HEK293 (cell line): ENCODE data around the gene CD69.
"Not testable (repeated sequence)": the region's sequence is repeated elsewhere in the genome, so short reads cannot be mapped to it uniquely, and the experiment has no call there.

Source experiments
- CTCF ChIA-PET: fragments of 350-600 bp; formaldehyde crosslinking; extraction: SDS; loops from one replicate; lab custom pipeline; 2021; ENCODE audit warnings: antibody characterized with exemption; lab: Yijun Ruan, JAX
- POLR2A ChIA-PET: fragments of 300-600 bp; formaldehyde crosslinking; extraction: SDS; loops from one replicate; lab custom pipeline; 2020; ENCODE audit warnings: antibody characterized with exemption, inconsistent platforms; lab: Yijun Ruan, JAX
- H3K27ac ChIP-seq: fragments of 200-500 bp; sonication (Bioruptor generic); 2 replicates; pipeline ENCODE4 v1.5.1; 2014; ENCODE audit warnings: low read depth, low read length, control low read depth, inconsistent platforms; ENCODE audit errors: extremely low read depth
- H3K36me3 ChIP-seq, 2 experiments: fragments of 200-500 bp in 1 of 2; sonication (Bioruptor generic) in 1 of 2; 1 replicate in 1 of 2; 2 replicates in 1 of 2; pipeline ENCODE4 v1.5.1; 2014 to 2017; ENCODE audit warnings: inconsistent platforms in 2 of 2, low read length in 2 of 2; ENCODE audit not compliant: control insufficient read depth in 2 of 2, insufficient read depth in 1 of 2
- H3K4me1 ChIP-seq: fragments of 200-500 bp; sonication (Bioruptor generic); 2 replicates; pipeline ENCODE4 v1.5.1; 2014; ENCODE audit warnings: mild to moderate bottlenecking, low read length, inconsistent platforms; ENCODE audit not compliant: control insufficient read depth, insufficient read depth
- H3K4me3 ChIP-seq: 2 replicates; pipeline ENCODE4 v1.5.1; 2011; ENCODE audit warnings: low read depth, mild to moderate bottlenecking, control low read depth, low read length, moderate library complexity
- H3K9me3 ChIP-seq: fragments of 200-500 bp; sonication (Bioruptor generic); 2 replicates; pipeline ENCODE4 v1.5.1; 2014; ENCODE audit warnings: low read depth, low read length, inconsistent platforms; ENCODE audit not compliant: control insufficient read depth, insufficient read depth
- GFI1B ChIP-seq: fragments of 450-650 bp; formaldehyde crosslinking; IDR thresholded peaks from 2 replicates; pipeline ENCODE4 v1.5.1; 2016; ENCODE audit warnings: missing biosample characterization, missing genetic modification characterization
- GLIS1 ChIP-seq: fragments of 450-650 bp; formaldehyde crosslinking; IDR thresholded peaks from 2 replicates; pipeline ENCODE4 v1.5.1; 2016; ENCODE audit warnings: missing biosample characterization, missing genetic modification characterization
- REPIN1 ChIP-seq: fragments of 450-650 bp; formaldehyde crosslinking; IDR thresholded peaks from 2 replicates; pipeline ENCODE4 v1.5.1; 2017; ENCODE audit warnings: missing biosample characterization, missing genetic modification characterization, low read depth
- ZBTB48 ChIP-seq: fragments of 450-650 bp; formaldehyde crosslinking; IDR thresholded peaks from 2 replicates; pipeline ENCODE4 v1.5.1; 2016; ENCODE audit warnings: missing biosample characterization, missing genetic modification characterization
- ZFP41 ChIP-seq: fragments of 450-650 bp; formaldehyde crosslinking; IDR thresholded peaks from 2 replicates; pipeline ENCODE4 v1.5.1; 2016; ENCODE audit warnings: missing biosample characterization, missing genetic modification characterization, borderline replicate concordance
- ZNF140 ChIP-seq: fragments of 450-650 bp; formaldehyde crosslinking; IDR thresholded peaks from 2 replicates; pipeline ENCODE4 v1.5.1; 2016; ENCODE audit warnings: missing biosample characterization, missing genetic modification characterization
- ZNF221 ChIP-seq: fragments of 450-650 bp; formaldehyde crosslinking; IDR thresholded peaks from 2 replicates; pipeline ENCODE4 v1.5.1; 2017; ENCODE audit warnings: missing biosample characterization, missing genetic modification characterization, borderline replicate concordance
- ZNF23 ChIP-seq: fragments of 450-650 bp; formaldehyde crosslinking; IDR thresholded peaks from 2 replicates; pipeline ENCODE4 v1.5.1; 2016; ENCODE audit warnings: missing biosample characterization, missing genetic modification characterization, borderline replicate concordance
- ZNF239 ChIP-seq: fragments of 450-650 bp; formaldehyde crosslinking; IDR thresholded peaks from 2 replicates; pipeline ENCODE4 v1.5.1; 2016; ENCODE audit warnings: missing biosample characterization, missing genetic modification characterization
- ZNF292 ChIP-seq: fragments of 450-650 bp; formaldehyde crosslinking; IDR thresholded peaks from 2 replicates; pipeline ENCODE4 v1.5.1; 2016; ENCODE audit warnings: low read depth, missing biosample characterization, missing genetic modification characterization, borderline replicate concordance
- ZNF341 ChIP-seq: fragments of 450-650 bp; formaldehyde crosslinking; IDR thresholded peaks from 2 replicates; pipeline ENCODE4; 2016; ENCODE audit warnings: low read depth, missing biosample characterization, missing genetic modification characterization
- ZNF426 ChIP-seq: fragments of 450-650 bp; formaldehyde crosslinking; IDR thresholded peaks from 2 replicates; pipeline ENCODE4 v1.5.1; 2017; ENCODE audit warnings: missing biosample characterization, missing genetic modification characterization, mild to moderate bottlenecking, inconsistent platforms, moderate library complexity
- ZNF449 ChIP-seq: fragments of 450-650 bp; formaldehyde crosslinking; IDR thresholded peaks from 2 replicates; pipeline ENCODE4 v1.5.1; 2017; ENCODE audit warnings: missing biosample characterization, mild to moderate bottlenecking, missing genetic modification characterization, moderate library complexity
- ZNF544 ChIP-seq: fragments of 450-650 bp; formaldehyde crosslinking; IDR thresholded peaks from 2 replicates; pipeline ENCODE4 v1.5.0; 2017; ENCODE audit warnings: missing biosample characterization, missing genetic modification characterization
- ZNF555 ChIP-seq: fragments of 450-650 bp; formaldehyde crosslinking; conservative IDR thresholded peaks from 2 replicates; pipeline ENCODE4 v1.5.1; 2017; ENCODE audit warnings: missing biosample characterization, mild to moderate bottlenecking, missing genetic modification characterization, inconsistent platforms
- ZNF677 ChIP-seq: fragments of 450-650 bp; IDR thresholded peaks from 2 replicates; pipeline ENCODE4 v1.5.0; 2018; ENCODE audit warnings: missing biosample characterization, mild to moderate bottlenecking, missing genetic modification characterization, moderate library complexity
- ZNF837 ChIP-seq: fragments of 450-650 bp; formaldehyde crosslinking; IDR thresholded peaks from 2 replicates; pipeline ENCODE4 v1.5.1; 2016; ENCODE audit warnings: missing biosample characterization, missing genetic modification characterization
- ZNF843 ChIP-seq: fragments of 450-650 bp; formaldehyde crosslinking; IDR thresholded peaks from 2 replicates; pipeline ENCODE4 v1.5.1; 2016; ENCODE audit warnings: missing biosample characterization, missing genetic modification characterization
- TF ChIP-seq, protein P1 (sequence below): fragments of 450-650 bp; formaldehyde crosslinking; IDR thresholded peaks from 2 replicates; pipeline ENCODE4 v1.5.1; 2016; ENCODE audit warnings: missing biosample characterization, missing genetic modification characterization
- TF ChIP-seq, protein P2 (sequence below): fragments of 450-650 bp; formaldehyde crosslinking; IDR thresholded peaks from 2 replicates; pipeline ENCODE4 v1.5.1; 2016; ENCODE audit warnings: missing biosample characterization, missing genetic modification characterization
- TF ChIP-seq, protein P3 (sequence below): fragments of 450-650 bp; formaldehyde crosslinking; IDR thresholded peaks from 2 replicates; pipeline ENCODE4 v1.5.1; 2017; ENCODE audit warnings: missing biosample characterization, missing genetic modification characterization

Gene CD69

DNA sequence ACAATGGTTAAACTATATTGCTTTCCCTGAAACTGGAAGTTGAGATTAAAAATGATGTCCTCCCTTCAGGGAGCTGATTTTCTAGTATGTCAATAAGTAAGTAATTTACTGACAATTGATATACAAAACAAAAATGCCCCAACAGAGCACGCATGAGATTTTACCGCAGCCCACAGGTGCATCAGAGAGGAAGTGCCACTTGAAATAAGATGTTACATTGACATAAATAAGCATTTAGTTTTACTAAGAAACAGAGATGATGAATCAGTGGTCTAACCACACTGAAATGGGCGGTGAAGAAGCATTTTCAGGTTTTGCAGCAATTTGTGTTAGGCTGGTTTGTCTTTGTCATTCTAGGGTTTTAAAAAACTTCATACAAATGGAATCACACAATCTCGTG, 19.0 kb downstream of the CD69 start:
- Histone ChIP-seq H3K36me3 (no peaks in the 10 kb centered on the region), H3K27ac (no peak overlapping the region), H3K4me3 (no peak overlapping the region), H3K9me3 (no peaks in the 10 kb centered on the region), H3K4me1 (no peaks in the 10 kb centered on the region)
- ChIA-PET CTCF (interaction anchor here (0.7 to 2.4 kb wide), 7 partner anchors 9 to 410 kb away, joined by 3 to 11 read pairs (median 9); no protein-coding TSS in a partner anchor), POLR2A (no interaction called here)
- no peak for TF ChIP-seq GFI1B (tag by site-specific recombination)
- TF ChIP-seq ZNF449 (tag by site-specific recombination) = no peak
- TF ChIP-seq ZNF843 (tag by site-specific recombination) = no peak
- TF ChIP-seq, protein P1, sequence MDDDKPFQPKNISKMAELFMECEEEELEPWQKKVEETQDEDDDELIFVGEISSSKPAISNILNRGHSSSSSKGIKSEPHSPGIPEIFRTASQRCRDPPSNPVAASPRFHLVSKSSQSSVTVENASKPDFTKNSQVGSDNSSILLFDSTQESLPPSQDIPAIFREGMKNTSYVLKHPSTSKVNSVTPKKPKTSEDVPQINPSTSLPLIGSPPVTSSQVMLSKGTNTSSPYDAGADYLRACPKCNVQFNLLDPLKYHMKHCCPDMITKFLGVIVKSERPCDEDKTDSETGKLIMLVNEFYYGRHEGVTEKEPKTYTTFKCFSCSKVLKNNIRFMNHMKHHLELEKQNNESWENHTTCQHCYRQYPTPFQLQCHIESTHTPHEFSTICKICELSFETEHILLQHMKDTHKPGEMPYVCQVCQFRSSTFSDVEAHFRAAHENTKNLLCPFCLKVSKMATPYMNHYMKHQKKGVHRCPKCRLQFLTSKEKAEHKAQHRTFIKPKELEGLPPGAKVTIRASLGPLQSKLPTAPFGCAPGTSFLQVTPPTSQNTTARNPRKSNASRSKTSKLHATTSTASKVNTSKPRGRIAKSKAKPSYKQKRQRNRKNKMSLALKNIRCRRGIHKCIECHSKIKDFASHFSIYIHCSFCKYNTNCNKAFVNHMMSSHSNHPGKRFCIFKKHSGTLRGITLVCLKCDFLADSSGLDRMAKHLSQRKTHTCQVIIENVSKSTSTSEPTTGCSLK (tag by site-specific recombination) = no peak
- TF ChIP-seq ZNF292 (tag by site-specific recombination) = no peak
- TF ChIP-seq ZNF544 (tag by site-specific recombination) = no peak
- no peak for TF ChIP-seq ZNF341 (tag by site-specific recombination)
- TF ChIP-seq ZNF426 (tag by site-specific recombination) = no peak
- no peak for TF ChIP-seq ZNF23
- TF ChIP-seq ZNF837 (tag by site-specific recombination) = no peak
- TF ChIP-seq REPIN1 (tag by site-specific recombination) = no peak
- TF ChIP-seq ZNF677 (tag by site-specific recombination) = no peak

- TF ChIP-seq ZNF140 (tag by site-specific recombination) = no peak
- no peak for TF ChIP-seq ZFP41
- no peak for TF ChIP-seq ZNF555 (tag by site-specific recombination)
- no peak for TF ChIP-seq ZNF239
- TF ChIP-seq, protein P2, sequence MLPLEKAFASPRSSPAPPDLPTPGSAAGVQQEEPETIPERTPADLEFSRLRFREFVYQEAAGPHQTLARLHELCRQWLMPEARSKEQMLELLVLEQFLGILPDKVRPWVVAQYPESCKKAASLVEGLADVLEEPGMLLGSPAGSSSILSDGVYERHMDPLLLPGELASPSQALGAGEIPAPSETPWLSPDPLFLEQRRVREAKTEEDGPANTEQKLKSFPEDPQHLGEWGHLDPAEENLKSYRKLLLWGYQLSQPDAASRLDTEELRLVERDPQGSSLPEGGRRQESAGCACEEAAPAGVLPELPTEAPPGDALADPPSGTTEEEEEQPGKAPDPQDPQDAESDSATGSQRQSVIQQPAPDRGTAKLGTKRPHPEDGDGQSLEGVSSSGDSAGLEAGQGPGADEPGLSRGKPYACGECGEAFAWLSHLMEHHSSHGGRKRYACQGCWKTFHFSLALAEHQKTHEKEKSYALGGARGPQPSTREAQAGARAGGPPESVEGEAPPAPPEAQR (tag by site-specific recombination) = no peak
- no peak for TF ChIP-seq GLIS1 (tag by site-specific recombination)
- TF ChIP-seq, protein P3, sequence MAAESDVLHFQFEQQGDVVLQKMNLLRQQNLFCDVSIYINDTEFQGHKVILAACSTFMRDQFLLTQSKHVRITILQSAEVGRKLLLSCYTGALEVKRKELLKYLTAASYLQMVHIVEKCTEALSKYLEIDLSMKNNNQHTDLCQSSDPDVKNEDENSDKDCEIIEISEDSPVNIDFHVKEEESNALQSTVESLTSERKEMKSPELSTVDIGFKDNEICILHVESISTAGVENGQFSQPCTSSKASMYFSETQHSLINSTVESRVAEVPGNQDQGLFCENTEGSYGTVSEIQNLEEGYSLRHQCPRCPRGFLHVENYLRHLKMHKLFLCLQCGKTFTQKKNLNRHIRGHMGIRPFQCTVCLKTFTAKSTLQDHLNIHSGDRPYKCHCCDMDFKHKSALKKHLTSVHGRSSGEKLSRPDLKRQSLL = no peak
- no peak for TF ChIP-seq ZNF221 (tag by site-specific recombination)
- TF ChIP-seq ZBTB48 (tag by site-specific recombination) = no peak
- Histone ChIP-seq H3K4me3 (no peak overlapping the region), H3K9me3 (no peaks in the 10 kb centered on the region), H3K36me3 (no peaks in the 10 kb centered on the region), H3K27ac (no peak overlapping the region), H3K4me1 (no peaks in the 10 kb centered on the region)
- ChIA-PET CTCF (interaction anchor here (1.9 kb wide), 1 partner anchor 11 kb away, joined by 6 read pairs; no protein-coding TSS in a partner anchor), POLR2A (no interaction called here)
Observed at GRCh38 chr12:9740106-9740750, 20.5 kb downstream of the CD69 start.

DNA sequence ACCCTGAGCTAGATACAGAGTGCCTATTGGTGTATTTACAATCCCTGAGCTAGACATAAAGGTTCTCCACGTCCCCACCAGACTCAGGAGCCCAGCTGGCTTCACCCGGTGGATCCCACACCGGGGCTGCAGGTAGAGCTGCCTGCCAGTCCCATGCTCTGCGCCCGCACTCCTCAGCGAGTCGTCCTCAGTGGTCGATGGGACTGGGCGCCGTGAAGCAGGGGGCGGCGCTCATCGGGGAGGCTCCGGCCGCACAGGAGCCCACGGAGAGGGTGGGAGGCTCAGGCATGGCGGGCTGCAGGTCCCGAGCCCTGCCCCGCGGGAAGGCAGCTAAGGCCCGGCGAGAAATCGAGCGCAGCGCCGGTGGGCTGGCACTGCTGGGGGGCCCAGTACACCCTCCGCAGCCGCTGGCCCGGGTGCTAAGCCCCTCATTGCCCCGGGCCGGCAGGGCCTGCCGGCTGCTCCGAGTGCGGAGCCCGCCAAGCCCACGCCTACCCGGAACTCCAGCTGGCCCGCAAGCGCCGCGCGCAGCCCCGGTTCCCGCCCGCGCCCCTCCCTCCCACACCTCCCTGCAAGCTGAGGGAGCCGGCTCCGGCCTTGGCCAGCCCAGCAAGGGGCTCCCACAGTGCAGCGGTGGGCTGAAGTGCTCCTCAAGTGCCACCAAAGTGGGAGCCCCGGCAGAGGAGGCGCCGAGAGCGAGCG, 21.1 kb downstream of the CD69 start:
- POLR2A ChIA-PET, H3K4me3 ChIP-seq, H3K4me1 ChIP-seq, H3K9me3 ChIP-seq, H3K36me3 ChIP-seq, H3K27ac ChIP-seq: not testable (repeated sequence)
- CTCF ChIA-PET = interaction anchor here (1.9 kb wide), 1 partner anchor 11 kb away, joined by 6 read pairs; no protein-coding TSS in a partner anchor

- CTCF ChIA-PET = interaction anchor here (1.9 kb wide), 1 partner anchor 12 kb away, joined by 6 read pairs; no protein-coding TSS in a partner anchor
- POLR2A ChIA-PET, H3K9me3 ChIP-seq, H3K4me3 ChIP-seq, H3K4me1 ChIP-seq, H3K36me3 ChIP-seq, H3K27ac ChIP-seq: not testable (repeated sequence)
Observed at GRCh38 chr12:9738905-9739304, 21.8 kb downstream of the CD69 start.
